DMS53 treated with DMSO at 0.1 percent for 48 hours (cell line): ENCODE data around the gene RTTN.

ENCODE experiments used
- DNase-seq: peaks from one replicate; lab custom pipeline; 2025; ENCODE audit not compliant: unreplicated experiment; lab: John Stamatoyannopoulos, UW

Gene RTTN

GRCh38 chr18:70216788-70217187, 11.3 kb upstream of the RTTN start:
- DNase-seq, result no peak

- no peak for DNase-seq
Observed at GRCh38 chr18:70207181-70207580, 1.7 kb upstream of the RTTN start.

GRCh38 chr18:70200286-70200685, 5.2 kb downstream of the RTTN start:
- DNase-seq, result no peak

DNA sequence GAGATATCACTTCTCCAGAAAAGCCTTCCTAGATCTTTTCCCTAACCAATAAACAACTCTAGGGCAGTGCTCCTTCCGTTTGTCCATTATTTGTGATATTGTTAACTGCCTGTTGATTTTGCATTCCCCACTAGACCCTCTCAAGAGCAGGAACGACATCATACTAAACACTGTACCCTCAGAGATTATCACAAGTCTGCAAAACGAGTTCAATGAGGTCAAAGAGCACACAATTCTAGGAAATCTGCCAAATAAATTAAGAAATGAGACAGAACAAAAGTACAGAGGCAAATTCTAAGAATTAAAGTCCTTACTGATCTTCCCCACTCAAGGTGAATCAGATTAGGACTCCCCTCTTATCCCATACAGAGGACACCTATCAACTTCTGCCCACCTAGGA, 7.6 kb downstream of the RTTN start:
- no peak for DNase-seq

DNA sequence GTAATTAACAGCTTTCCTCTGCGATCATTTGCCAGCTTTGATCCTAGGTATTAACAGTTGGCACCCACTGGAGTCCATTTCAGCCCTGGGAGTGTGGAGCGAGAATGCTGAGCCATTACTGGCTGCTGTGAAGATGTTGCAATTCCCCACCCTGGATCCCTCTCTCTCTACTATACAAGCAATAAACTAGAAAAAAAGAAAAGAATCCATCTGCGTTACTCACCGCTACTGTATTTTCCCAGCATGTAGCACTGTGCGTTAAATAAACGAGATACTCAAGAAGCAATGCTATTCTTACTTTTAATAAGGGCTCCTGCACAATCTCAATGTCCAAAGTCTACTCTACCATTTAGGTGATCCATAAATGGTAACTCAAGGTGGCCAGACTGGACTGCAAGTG, 8.5 kb downstream of the RTTN start:
- no peak for DNase-seq

DNA sequence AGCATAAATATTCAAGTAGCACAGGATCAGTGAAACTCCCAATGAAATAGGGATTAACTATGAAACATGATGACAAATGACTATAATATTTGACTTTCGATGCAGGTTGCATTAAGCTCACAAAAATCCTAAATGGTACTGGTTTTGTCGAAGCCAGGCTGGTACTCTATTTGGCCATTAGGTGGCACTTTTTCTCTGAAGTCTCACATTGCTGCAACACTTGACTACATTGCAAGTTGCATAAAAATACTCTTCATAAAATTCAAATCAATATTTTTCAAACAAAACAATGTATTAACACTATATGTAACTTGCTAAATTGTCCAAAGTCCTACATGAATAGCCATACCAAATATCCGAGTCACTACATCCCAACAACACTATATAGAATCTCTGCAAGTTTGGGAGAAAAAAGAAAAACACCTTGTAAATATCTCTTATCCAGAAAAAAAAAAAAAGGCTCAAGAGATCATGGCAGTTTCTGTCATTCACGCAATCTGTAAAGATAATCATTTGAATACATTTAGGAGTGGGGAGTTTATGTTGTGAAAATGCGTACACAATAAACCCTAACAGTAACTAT, 9.5 kb downstream of the RTTN start:
- peak; percentile 72 for DNase-seq

DNA sequence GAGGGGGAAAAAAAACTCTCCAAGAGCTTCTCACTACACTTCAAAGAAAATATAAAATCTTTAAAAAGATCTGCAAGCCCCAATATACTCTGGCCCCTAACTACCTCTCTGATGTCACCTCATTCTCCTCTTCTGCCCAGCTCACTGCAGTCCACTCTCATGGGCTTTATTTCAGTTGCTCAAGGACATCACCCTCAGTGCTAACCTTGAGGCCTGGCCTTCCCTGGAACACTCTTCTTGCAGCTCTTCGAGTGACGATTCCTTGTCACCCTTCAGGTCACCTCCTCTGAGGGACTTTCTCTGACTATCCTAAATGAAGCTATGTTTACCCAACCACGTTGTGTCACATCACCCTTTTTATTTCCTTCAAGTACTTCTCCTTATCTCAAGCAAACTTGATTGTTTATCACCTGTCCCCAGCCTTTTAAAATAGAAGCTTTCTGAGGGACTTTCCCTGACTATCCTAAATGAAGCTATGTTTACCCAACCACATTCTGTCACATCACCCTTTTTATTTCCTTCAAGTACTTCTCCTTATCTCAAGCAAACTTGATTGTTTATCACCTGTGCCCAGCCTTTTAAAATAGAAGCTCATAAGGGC, 10.4 kb downstream of the RTTN start:
- DNase-seq, result no peak

DNA sequence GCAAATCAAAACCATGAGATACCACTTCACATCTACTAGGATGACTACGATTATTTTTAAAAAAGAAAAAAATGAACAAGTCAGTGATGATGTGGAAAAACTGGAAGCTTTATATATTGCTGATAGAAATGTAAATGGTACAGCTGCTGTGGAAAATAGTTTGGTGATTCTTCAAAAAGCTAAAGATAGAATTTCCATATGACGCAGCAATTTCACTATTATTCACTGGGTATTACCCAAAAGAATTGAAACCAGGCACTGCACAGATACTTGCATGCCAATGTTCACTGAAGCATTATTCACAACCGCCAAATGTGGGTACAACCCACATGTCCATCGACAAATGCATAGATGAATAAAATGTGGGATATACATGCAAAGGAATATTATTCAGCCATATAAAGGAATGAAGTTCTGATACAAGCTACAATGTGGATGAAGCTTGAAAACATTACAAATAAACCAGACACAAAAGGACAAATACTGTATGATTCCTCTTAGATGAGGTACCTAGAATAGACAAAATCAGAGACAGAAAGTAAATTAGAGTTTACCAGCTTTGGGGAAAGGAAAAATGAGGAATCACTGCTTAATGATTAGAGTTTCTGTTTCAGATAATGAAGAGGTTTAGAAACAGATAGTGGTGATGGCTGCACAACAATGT, 11.1 kb downstream of the RTTN start:
- DNase-seq, result no peak

DNA sequence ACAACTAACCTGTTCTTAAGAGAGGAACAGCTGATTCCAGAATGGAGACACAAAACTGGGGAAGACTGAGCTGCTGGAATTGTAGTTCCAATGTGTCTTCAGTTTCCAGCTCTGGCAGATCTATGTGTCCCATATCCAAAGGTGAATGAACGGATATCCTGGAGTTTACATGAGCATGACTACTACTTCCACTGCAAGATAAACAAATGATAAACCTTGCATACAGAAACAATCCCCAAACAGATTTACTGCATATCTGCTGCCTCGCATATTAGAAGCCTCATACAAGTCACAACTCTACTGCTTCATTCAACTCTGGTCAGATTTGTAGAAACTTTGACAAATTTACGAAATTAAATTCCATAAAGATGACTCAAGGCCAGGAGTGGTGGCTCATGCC, 15.0 kb downstream of the RTTN start:
- DNase-seq, result no peak

DNA sequence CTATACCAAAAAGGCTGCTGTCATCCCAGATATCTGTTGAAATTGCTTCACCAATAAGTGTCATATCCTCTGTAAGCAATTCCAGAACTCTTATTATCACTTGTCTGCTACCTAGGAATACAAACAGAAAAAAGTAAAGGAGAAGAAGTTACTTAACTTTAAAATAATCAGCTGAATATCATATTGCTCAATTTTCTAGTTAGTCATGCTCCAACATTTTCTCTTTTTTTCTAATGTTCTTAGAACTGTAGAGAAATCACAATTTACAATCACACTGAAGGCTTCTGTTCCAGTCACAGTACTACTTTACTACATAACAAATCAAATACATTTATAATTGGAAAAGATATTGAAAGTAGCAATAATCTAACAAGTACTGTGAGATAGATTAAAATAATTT, 17.4 kb downstream of the RTTN start:
- no peak for DNase-seq

DNA sequence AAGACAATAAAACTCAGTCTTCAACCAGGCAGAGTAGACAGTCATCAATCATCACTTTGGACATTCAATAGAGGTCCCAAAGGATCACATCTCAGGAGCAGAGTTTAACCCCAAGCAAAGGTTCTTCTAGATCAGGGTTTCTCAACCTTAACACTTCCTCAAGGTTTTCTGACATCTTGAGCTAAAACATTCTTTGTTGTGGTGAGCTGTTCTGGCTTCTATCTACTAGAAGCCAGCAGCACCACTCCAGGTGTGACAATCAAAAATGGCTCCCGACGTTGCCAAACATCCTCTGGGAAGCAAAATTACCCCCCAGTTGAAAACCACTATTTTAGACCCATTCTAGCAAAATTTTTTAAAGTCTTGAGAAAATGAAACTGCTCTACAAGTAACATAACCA, 22.0 kb downstream of the RTTN start:
- DNase-seq, result no peak

GRCh38 chr18:70182548-70182947, 22.9 kb downstream of the RTTN start:
- DNase-seq, result no peak

DNA sequence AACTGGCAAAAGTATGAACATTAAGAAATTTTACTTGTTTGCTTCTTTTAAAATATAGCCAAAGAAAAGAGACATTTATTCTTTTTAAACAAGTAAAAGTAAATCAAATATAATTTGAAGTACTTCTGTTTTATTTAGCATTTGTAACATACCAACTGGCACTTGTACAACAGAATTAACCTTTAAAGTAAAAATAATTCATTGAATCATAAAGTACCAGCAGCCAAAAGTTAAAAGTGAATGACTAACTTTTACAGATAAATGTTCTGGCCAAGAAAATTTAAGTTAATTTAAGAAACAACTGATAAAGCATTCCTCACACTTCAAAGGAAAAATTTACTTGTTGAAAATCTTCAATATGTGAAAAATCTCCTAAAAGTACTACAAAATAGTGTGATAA, 23.8 kb downstream of the RTTN start:
- DNase-seq, result no peak

- DNase-seq, result no peak
Observed at GRCh38 chr18:70181015-70181414, 24.5 kb downstream of the RTTN start.

- no peak for DNase-seq
Observed at GRCh38 chr18:70176537-70176936, 28.9 kb downstream of the RTTN start.

DNA sequence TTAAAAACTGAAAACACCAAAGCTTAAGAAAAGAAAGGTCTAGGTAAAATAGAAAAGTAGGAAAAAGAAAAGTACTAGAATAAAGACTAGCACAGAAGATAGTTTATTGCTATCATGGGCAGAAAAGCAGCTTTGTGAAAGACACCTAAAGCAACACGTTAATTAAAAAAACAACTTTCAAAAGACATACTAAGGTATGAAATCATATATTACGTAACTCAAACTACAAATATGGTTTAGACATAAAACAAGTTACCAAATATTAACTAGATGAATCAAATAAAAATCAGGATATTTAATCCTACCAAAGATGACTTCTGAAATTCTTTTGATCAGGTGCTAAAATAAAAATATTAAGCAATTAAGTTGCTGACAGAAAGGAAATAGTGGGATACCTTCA, 30.3 kb downstream of the RTTN start:
- DNase-seq, result no peak

- no peak for DNase-seq
Observed at GRCh38 chr18:70172225-70172624, 33.3 kb downstream of the RTTN start.

- no peak for DNase-seq
Observed at GRCh38 chr18:70169747-70170146, 35.7 kb downstream of the RTTN start.

GRCh38 chr18:70166668-70167067, 38.8 kb downstream of the RTTN start:
- no peak for DNase-seq

DNA sequence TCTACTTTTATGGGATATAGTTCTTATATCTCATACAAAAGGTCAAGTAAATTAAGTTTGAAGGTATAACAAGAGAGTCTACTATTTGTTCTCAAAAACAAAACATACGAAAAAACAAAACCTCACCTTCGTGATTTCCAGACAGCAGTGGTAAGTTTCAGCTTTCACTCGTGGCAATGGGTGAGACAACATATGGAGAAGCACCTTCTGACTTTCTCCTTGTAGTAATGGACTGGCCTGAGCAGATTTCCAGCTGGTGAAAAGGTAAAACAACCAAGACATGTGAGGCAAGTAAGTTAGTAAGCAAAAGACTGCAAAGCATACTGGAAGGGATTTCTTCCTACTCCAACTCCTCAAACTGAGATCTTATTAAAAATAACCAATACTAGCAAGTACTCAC, 39.6 kb downstream of the RTTN start:
- no peak for DNase-seq

GRCh38 chr18:70160073-70160678, 45.3 kb downstream of the RTTN start:
- DNase-seq, result no peak

DNA sequence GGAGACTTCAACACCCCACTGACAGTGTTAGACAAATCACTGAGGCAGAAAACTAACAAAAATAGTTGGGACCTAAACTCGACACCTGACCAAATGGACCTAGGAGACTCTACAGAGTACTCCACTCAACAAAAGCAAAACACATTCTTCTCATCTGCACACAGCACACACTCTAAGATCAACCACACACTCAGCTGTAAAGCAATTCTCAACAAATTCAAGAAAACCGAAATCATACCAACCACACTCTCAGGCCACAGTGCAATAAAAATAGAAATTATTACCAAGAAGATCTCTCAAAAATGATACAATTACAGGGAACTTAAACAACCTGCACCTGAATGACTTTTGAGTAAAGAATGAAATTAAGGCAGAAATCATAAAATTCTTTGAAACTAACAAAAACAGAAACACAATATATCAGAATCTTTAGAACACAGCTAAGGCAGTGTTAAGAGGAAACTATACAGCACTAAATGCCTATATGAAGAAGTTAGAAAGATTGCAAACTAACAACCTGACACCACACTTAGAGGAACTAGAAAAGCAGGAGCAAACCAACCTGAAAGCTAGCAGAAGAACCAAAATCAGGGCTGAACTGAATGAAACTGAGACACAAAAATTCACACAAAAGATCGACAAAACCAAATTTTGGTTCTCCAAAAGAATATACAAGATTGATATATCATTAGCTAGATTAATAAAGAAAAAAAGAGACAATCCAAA, 46.3 kb downstream of the RTTN start:
- DNase-seq, result no peak
